OCI-LY7 (cell line): Measurements from ENCODE around the gene HIP1R. TPM values are rescaled to one million over a fixed set of nuclear protein-coding genes. Genes with fewer than 3 reads are reported as not detected.
"Not testable (repeated sequence)": the region's sequence is repeated elsewhere in the genome, so short reads cannot be mapped to it uniquely, and the experiment has no call there.

Experiments used
- BruUV-seq: library from RNA; stranded (reverse); fragments of 400-500 nt; replicated peaks from 2 replicates; lab custom pipeline; 2021; lab: Mats Ljungman, UMichigan
- CTCF ChIA-PET: fragments of 300-600 bp; sonication (Branson Sonifier 250); formaldehyde crosslinking; loops from one replicate; lab custom pipeline; 2022; ENCODE audit warnings: antibody characterized with exemption; ENCODE audit not compliant: unreplicated experiment; lab: Charles Lee
- POLR2A ChIA-PET: fragments of 300-600 bp; sonication (Branson Sonifier 250); formaldehyde crosslinking; loops from one replicate; lab custom pipeline; 2022; ENCODE audit warnings: antibody characterized with exemption; lab: Charles Lee
- DNase-seq: peaks from one replicate; pipeline ENCODE4 v3.0.0-alpha.2; 2015; ENCODE audit warnings: low spot score
- H2AFZ ChIP-seq: fragments of 200-600 bp; sonication (generic), shearing (Covaris generic); 2 replicates; pipeline ENCODE4 v1.6.1; 2014; ENCODE audit warnings: mild to moderate bottlenecking, antibody characterized with exemption, low read length, moderate library complexity
- H3K27ac ChIP-seq: fragments of 200-600 bp; sonication (generic); 2 replicates; pipeline ENCODE4 v1.5.1; 2014; ENCODE audit warnings: mixed run types, low read depth, mild to moderate bottlenecking, moderate library complexity, low read length, inconsistent platforms; ENCODE audit not compliant: poor library complexity, severe bottlenecking
- H3K36me3 ChIP-seq: fragments of 200-600 bp; sonication (generic); 2 replicates; pipeline ENCODE4 v1.6.1; 2014; ENCODE audit warnings: mild to moderate bottlenecking, antibody characterized with exemption, low read length, moderate library complexity, mixed read lengths; ENCODE audit not compliant: insufficient read depth
- H3K4me1 ChIP-seq: fragments of 200-600 bp; sonication (generic); 2 replicates; pipeline ENCODE4 v1.5.1; 2014; ENCODE audit warnings: mild to moderate bottlenecking, low read length; ENCODE audit not compliant: insufficient read depth, poor library complexity, severe bottlenecking
- H3K4me2 ChIP-seq: fragments of 200-600 bp; sonication (generic); 2 replicates; pipeline ENCODE4 v1.6.1; 2014; ENCODE audit warnings: mild to moderate bottlenecking, low read length
- H3K4me3 ChIP-seq: fragments of 200-600 bp; sonication (generic); 2 replicates; pipeline ENCODE4 v1.5.1; 2014; ENCODE audit warnings: mild to moderate bottlenecking, low read depth, low read length; ENCODE audit not compliant: poor library complexity, severe bottlenecking
- H3K79me2 ChIP-seq: fragments of 200-600 bp; sonication (generic); 2 replicates; pipeline ENCODE4 v1.6.1; 2016; ENCODE audit warnings: low read depth, mild to moderate bottlenecking, low read length, moderate library complexity, mixed read lengths; ENCODE audit not compliant: insufficient read depth
- H3K9me2 ChIP-seq: fragments of 200-600 bp; sonication (generic); 2 replicates; pipeline ENCODE4 v1.6.1; 2016; ENCODE audit warnings: mild to moderate bottlenecking, low read length, mixed read lengths; ENCODE audit not compliant: insufficient read depth
- H3K9me3 ChIP-seq: fragments of 200-600 bp; sonication (generic); 2 replicates; pipeline ENCODE4 v1.6.1; 2014; ENCODE audit warnings: mild to moderate bottlenecking, mixed run types, low read length, mixed read lengths
- H4K20me1 ChIP-seq: fragments of 200-600 bp; sonication (generic); 2 replicates; pipeline ENCODE4 v1.6.1; 2014; ENCODE audit warnings: mild to moderate bottlenecking, antibody characterized with exemption, low read length, moderate library complexity, mixed read lengths; ENCODE audit not compliant: insufficient read depth
- EZH2phosphoT487 ChIP-seq: fragments of 200-600 bp; sonication (generic); IDR thresholded peaks from 2 replicates; pipeline ENCODE4 v1.6.1; 2018; ENCODE audit warnings: low read depth, borderline replicate concordance, mild to moderate bottlenecking, mixed run types, antibody characterized with exemption, low read length, moderate library complexity, mixed read lengths
- intact Hi-C: fragments of 100-400 bp; cut with micrococcal nuclease; formaldehyde crosslinking; loops from one replicate; pipeline ENCODE4 v1.10.0; 2022; ENCODE audit not compliant: unreplicated experiment
- total RNA-seq, 2 experiments: library from RNA; depleted of rRNA in 1 of 2; stranded (reverse); fragments of >200 nt in 1 of 2; shearing (Covaris generic) in 1 of 2; gene quantifications; 2 replicates each; pipeline ENCODE4 v1.2.3, GENCODE V29; 2014 to 2022
- TF ChIP-seq, protein P1 (sequence below): fragments of 200-600 bp; sonication (generic); conservative IDR thresholded peaks from 2 replicates; pipeline ENCODE4 v1.5.1; 2014; ENCODE audit warnings: mild to moderate bottlenecking, antibody characterized with exemption, low read length, moderate library complexity, mixed read lengths

Gene HIP1R
- total RNA-seq, 2 experiments from 2014 or later, result 56.5 to 66.4 TPM

GRCh38 chr12:122899887-122900286 lies 64.6 kb downstream of the HIP1R start:
- Histone ChIP-seq H3K79me2 (no peaks in the 10 kb centered on the region), H3K9me3 (no peaks in the 10 kb centered on the region), H3K4me2 (no peak overlapping the region), H3K4me1 (peaks cover 36% of the 10 kb centered on the region), H3K9me2 (no peaks in the 10 kb centered on the region), H3K36me3 (no peaks in the 10 kb centered on the region), H2AFZ (no peak overlapping the region), H4K20me1 (no peaks in the 10 kb centered on the region), H3K27ac (no peak overlapping the region), H3K4me3 (no peak overlapping the region)
- ChIA-PET CTCF (interaction anchor here (2.0 kb wide), 1 partner anchor 40 kb away, joined by 5 read pairs; no protein-coding TSS in a partner anchor), POLR2A (interaction anchor here (1.1 kb wide), 1 partner anchor 12 kb away, joined by 3 read pairs; no protein-coding TSS in a partner anchor)
- no peak for DNase-seq
- TF ChIP-seq, protein P1, sequence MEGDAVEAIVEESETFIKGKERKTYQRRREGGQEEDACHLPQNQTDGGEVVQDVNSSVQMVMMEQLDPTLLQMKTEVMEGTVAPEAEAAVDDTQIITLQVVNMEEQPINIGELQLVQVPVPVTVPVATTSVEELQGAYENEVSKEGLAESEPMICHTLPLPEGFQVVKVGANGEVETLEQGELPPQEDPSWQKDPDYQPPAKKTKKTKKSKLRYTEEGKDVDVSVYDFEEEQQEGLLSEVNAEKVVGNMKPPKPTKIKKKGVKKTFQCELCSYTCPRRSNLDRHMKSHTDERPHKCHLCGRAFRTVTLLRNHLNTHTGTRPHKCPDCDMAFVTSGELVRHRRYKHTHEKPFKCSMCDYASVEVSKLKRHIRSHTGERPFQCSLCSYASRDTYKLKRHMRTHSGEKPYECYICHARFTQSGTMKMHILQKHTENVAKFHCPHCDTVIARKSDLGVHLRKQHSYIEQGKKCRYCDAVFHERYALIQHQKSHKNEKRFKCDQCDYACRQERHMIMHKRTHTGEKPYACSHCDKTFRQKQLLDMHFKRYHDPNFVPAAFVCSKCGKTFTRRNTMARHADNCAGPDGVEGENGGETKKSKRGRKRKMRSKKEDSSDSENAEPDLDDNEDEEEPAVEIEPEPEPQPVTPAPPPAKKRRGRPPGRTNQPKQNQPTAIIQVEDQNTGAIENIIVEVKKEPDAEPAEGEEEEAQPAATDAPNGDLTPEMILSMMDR, result no peak
- no peak for TF ChIP-seq EZH2phosphoT487
- intact Hi-C loops, result no loop called here
- BruUV-seq, result no TSS peak

GRCh38 chr12:122902854-122903692 lies 67.8 kb downstream of the HIP1R start:
- H3K9me3 ChIP-seq, result no peaks in the 10 kb centered on the region
- no TSS peak for BruUV-seq
- H3K4me1 ChIP-seq, result peaks cover 28% of the 10 kb centered on the region
- H3K79me2 ChIP-seq, result no peaks in the 10 kb centered on the region
- no peaks in the 10 kb centered on the region for H3K36me3 ChIP-seq
- H3K27ac ChIP-seq, result no peak overlapping the region
- H3K9me2 ChIP-seq, result no peaks in the 10 kb centered on the region
- TF ChIP-seq EZH2phosphoT487, result no peak
- TF ChIP-seq, protein P1, result no peak
- POLR2A ChIA-PET, result no interaction called here
- no peak overlapping the region for H3K4me2 ChIP-seq
- H4K20me1 ChIP-seq, result no peaks in the 10 kb centered on the region
- CTCF ChIA-PET, result no interaction called here
- no peak for DNase-seq
- no peak overlapping the region for H3K4me3 ChIP-seq
- no peak overlapping the region for H2AFZ ChIP-seq
- intact Hi-C loops, result no loop called here

- intact Hi-C loops, result no loop called here
- no peak overlapping the region for H3K4me2 ChIP-seq
These were observed 68.4 kb downstream of the HIP1R start for GRCh38 chr12:122903693-122904034.

DNA sequence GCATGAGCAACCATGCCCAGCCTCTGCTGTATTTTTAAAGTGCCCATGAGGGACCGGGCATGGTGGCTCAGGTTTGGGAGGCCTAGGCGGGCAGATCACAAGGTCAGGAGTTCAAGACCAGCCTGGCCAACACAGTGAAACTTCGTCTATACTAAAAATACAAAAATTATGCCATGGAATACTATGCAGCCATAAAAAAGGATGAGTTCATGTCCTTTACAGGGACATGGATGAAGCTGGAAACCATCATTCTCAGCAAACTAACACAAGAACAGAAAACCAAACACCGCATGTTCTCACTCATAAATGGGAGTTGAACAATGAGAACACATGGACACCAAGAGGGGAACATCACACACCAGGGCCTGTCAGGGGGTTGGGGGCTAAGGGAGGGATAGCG lies 70.0 kb downstream of the HIP1R start:
- H3K9me3 ChIP-seq, H2AFZ ChIP-seq, intact Hi-C loops, H4K20me1 ChIP-seq, H3K79me2 ChIP-seq, H3K36me3 ChIP-seq, H3K4me2 ChIP-seq, BruUV-seq, H3K4me3 ChIP-seq, CTCF ChIA-PET, H3K27ac ChIP-seq, DNase-seq, H3K9me2 ChIP-seq: not testable (repeated sequence)
- POLR2A ChIA-PET, result interaction anchor here (0.6 kb wide), 1 partner anchor 75 kb away, joined by 3 read pairs; no protein-coding TSS in a partner anchor
- H3K4me1 ChIP-seq, result peaks cover 13% of the 10 kb centered on the region

More at GRCh38 chr12:122903693-122904034, 68.4 kb downstream of the HIP1R start:
- no peak for TF ChIP-seq EZH2phosphoT487
- TF ChIP-seq, protein P1, result no peak
- H3K4me1 ChIP-seq, result peaks cover 22% of the 10 kb centered on the region
- H3K79me2 ChIP-seq, result no peaks in the 10 kb centered on the region
- H3K4me3 ChIP-seq, result no peak overlapping the region
- no peak overlapping the region for H3K27ac ChIP-seq
- BruUV-seq, result no TSS peak
- ChIA-PET POLR2A (interaction anchor here (0.6 kb wide), 1 partner anchor 71 kb away, joined by 3 read pairs; no protein-coding TSS in a partner anchor), CTCF (no interaction called here)
- no peaks in the 10 kb centered on the region for H3K36me3 ChIP-seq
- no peak for DNase-seq
- H3K9me2 ChIP-seq, result no peaks in the 10 kb centered on the region
- H2AFZ ChIP-seq, result no peak overlapping the region
- no peaks in the 10 kb centered on the region for H4K20me1 ChIP-seq
- no peaks in the 10 kb centered on the region for H3K9me3 ChIP-seq
